ENCODE measurements around the gene C1orf226.

Gene C1orf226

DNA sequence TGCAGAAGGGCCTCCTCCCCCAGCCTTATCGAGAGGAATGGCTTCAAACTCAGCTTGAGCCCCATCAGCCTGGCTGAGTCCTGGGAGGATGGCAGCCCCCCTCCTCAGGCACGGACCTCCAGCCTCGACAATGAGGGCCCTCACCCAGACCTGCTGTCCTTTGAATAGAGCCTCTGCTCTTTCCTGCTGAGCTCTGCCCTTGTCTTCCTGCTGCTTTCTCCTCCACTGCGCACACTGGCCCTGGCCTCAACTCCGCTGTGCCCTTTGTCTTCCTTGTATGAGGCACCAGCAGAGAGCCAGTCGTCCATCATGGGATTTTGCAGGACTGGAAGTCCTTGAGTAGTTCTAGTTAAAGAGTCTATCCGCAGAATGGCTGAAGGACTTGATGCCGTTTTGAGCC is 2.0 kb downstream of the C1orf226 start:
- Histone ChIP-seq H3K27me3 (no peaks in the 10 kb centered on the region), H3K4me3 (ENCODE audit: low read depth, low read length) (no peak overlapping the region), H3K4me1 (no peaks in the 10 kb centered on the region), H3K9me3 (no peaks in the 10 kb centered on the region; the same call in 1 of the 2 replicates), H3K36me3 (no peaks in the 10 kb centered on the region)
- TF ChIP-seq, protein P1, sequence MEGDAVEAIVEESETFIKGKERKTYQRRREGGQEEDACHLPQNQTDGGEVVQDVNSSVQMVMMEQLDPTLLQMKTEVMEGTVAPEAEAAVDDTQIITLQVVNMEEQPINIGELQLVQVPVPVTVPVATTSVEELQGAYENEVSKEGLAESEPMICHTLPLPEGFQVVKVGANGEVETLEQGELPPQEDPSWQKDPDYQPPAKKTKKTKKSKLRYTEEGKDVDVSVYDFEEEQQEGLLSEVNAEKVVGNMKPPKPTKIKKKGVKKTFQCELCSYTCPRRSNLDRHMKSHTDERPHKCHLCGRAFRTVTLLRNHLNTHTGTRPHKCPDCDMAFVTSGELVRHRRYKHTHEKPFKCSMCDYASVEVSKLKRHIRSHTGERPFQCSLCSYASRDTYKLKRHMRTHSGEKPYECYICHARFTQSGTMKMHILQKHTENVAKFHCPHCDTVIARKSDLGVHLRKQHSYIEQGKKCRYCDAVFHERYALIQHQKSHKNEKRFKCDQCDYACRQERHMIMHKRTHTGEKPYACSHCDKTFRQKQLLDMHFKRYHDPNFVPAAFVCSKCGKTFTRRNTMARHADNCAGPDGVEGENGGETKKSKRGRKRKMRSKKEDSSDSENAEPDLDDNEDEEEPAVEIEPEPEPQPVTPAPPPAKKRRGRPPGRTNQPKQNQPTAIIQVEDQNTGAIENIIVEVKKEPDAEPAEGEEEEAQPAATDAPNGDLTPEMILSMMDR (IDR thresholded peaks at IDR 0.05; ENCODE audit: low read depth, low read length), result no peak
- DNase-seq, result no peak

DNA sequence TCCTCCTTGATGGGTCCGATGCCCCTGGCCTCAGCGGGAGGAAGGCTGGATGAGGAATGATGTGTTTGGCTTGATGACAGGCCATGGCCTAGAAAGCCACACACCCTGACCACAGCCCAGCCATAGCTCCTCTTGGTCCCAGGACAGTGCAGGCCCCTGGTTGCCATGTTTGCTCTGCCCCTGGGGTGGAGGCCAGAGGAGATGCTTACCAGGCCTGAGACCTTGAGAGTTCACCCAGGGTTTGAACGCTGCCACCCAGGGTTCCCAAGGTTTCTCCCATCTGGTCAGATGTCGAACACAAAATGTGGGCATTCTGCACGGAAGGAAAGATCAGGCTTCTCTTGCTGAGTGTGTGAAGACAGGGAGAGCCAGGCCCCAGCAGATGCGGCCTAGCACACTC is 2.6 kb downstream of the C1orf226 start:
- Histone ChIP-seq H3K4me3 (ENCODE audit: low read depth, low read length) (no peak overlapping the region), H3K36me3 (no peaks in the 10 kb centered on the region), H3K27me3 (no peaks in the 10 kb centered on the region), H3K9me3 (no peaks in the 10 kb centered on the region; the same call in 1 of the 2 replicates), H3K4me1 (no peaks in the 10 kb centered on the region)
- DNase-seq, result no peak
- TF ChIP-seq, protein P1 (IDR thresholded peaks at IDR 0.05; ENCODE audit: low read depth, low read length), result no peak

DNA sequence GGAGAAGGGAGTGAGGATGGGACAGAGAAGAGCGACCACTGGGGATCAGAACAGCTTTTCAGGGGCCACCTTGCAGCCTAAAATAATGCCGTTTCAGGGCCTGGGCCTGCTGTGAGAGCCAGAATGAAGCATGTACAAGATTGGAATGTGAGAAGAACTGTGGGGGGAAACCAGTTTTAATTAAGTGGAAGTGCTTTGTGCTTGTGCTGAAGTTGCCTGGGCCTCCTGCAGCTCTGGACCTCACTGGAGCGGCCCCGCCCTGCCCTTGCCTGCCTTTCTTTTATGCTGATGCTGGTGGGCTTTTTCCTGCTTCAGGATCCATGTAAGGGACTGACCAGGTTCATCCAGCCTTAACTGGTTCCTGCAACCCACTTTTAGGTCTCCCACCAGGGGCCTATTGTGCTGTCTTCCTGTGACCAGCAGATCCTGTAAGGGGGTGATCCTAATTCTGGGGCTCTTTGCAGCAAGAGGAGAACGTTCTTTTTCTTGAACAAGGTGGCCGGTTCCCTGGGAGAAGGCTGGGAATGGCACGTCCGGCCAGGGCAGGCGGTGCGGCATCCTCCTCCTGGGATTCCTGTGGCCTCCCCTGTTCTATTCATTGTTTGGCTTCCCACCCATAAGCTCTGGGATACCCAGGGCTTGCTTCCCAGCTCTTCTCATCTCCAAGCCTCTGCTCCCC is 3.2 kb downstream of the C1orf226 start:
- H3K27me3 ChIP-seq, result no peaks in the 10 kb centered on the region
- no peak overlapping the region for H3K4me3 ChIP-seq (ENCODE audit: low read depth, low read length)
- no peak for DNase-seq
- TF ChIP-seq, protein P1 (IDR thresholded peaks at IDR 0.05; ENCODE audit: low read depth, low read length), result no peak
- H3K36me3 ChIP-seq, result no peaks in the 10 kb centered on the region
- H3K4me1 ChIP-seq, result no peaks in the 10 kb centered on the region
- H3K9me3 ChIP-seq, result no peaks in the 10 kb centered on the region; the same call in 1 of the 2 replicates

DNA sequence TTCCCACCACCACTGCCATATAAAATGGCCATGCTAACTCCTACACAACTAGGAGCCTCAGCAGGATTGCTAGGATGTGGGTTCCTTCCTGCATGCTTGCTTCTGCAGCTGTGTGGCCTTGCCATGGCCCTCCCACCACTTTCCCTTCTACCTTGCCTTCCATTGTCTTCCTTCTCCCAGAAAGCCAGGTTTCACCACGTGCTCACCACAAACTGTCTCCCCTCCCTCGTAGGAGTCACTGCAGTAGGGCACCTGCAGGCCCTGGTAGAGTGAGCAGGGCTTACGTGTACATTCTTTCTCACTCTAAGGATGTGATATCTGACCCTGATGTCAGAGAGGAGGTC is 3.7 kb downstream of the C1orf226 start:
- Histone ChIP-seq H3K4me1 (no peaks in the 10 kb centered on the region), H3K27me3 (no peaks in the 10 kb centered on the region), H3K36me3 (no peaks in the 10 kb centered on the region), H3K4me3 (ENCODE audit: low read depth, low read length) (no peak overlapping the region), H3K9me3 (no peaks in the 10 kb centered on the region; the same call in 1 of the 2 replicates)
- DNase-seq, result no peak
- TF ChIP-seq, protein P1 (IDR thresholded peaks at IDR 0.05; ENCODE audit: low read depth, low read length), result no peak

DNA sequence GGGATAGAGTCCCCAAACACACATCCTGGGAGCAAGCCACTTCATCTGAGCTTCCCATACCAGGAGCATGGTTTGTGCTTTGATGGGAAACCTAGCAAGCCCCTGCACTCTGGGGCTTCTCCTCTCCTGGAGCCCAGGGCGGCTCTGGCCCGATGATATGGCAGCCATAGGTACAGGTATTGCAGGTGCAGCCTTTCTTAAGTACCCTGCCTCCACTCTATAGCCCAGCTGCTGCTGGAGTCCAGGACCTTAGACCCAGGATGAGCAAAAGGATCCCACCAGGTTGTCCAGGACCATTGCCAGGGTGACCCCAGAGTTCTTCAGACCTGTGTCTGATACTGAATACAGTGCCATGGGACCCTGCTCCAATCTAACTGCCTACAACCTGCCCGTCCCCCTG is 4.2 kb downstream of the C1orf226 start:
- no peaks in the 10 kb centered on the region for H3K36me3 ChIP-seq
- H3K4me1 ChIP-seq, result no peaks in the 10 kb centered on the region
- TF ChIP-seq, protein P1 (IDR thresholded peaks at IDR 0.05; ENCODE audit: low read depth, low read length), result no peak
- DNase-seq, result no peak
- H3K27me3 ChIP-seq, result no peaks in the 10 kb centered on the region
- no peak overlapping the region for H3K4me3 ChIP-seq (ENCODE audit: low read depth, low read length)
- H3K9me3 ChIP-seq, result no peaks in the 10 kb centered on the region; the same call in 1 of the 2 replicates
